Measurements from ENCODE around the gene SGPP2. TPM values are rescaled to one million over a fixed set of nuclear protein-coding genes. Genes with fewer than 3 reads are reported as not detected.
A peak's percentile ranks its signal among the peaks of the same experiment; 100 is the strongest.

The SGPP2 gene
- total and polyA plus RNA-seq, 4 donors, result 3.9 to 39.5 (median 23.0) TPM

DNA sequence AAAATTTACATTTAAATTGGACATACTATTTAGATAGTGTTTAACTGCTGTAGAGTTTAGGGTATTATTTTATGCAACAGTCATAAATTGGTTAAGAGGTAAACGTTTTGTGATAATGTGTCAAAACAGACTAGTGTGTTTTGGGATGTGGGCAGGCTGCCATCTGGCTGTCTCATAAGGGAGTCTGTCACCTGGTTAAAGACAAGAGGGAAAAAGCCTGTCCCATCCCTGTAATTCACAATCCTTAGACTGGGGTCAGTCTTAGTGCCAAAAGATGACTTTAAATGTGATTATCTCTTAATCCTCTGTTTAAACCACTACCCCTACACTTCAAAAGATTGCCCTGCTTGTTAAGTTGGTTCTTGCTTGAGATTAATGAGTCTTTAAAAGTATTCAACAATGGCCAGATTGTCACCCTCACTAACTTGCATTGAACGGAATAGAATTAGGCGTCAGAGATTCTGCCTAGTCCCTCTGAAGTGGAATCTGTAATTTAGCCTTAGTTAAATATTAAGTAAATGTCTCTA lies 59.2 kb downstream of the SGPP2 start:
- WGBS, 2 donors, result 52 to 54% methylated on average over 3 of the region's 3 CpGs
- peak in 2 of 3 donors; percentile 16 to 35 for DNase-seq
- TF ChIP-seq, protein P1, sequence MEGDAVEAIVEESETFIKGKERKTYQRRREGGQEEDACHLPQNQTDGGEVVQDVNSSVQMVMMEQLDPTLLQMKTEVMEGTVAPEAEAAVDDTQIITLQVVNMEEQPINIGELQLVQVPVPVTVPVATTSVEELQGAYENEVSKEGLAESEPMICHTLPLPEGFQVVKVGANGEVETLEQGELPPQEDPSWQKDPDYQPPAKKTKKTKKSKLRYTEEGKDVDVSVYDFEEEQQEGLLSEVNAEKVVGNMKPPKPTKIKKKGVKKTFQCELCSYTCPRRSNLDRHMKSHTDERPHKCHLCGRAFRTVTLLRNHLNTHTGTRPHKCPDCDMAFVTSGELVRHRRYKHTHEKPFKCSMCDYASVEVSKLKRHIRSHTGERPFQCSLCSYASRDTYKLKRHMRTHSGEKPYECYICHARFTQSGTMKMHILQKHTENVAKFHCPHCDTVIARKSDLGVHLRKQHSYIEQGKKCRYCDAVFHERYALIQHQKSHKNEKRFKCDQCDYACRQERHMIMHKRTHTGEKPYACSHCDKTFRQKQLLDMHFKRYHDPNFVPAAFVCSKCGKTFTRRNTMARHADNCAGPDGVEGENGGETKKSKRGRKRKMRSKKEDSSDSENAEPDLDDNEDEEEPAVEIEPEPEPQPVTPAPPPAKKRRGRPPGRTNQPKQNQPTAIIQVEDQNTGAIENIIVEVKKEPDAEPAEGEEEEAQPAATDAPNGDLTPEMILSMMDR (IDR thresholded peaks at IDR 0.05; ENCODE audit: control extremely low read depth, extremely low read depth), result no peak
- Histone ChIP-seq H3K36me3 (ENCODE audit: control insufficient read depth in 4 of 4, insufficient read depth in 4 of 4, low read length in 4 of 4) (no peaks in the 10 kb centered on the region), H3K9ac (ENCODE audit: insufficient read depth in 1 of 2, low read length in 2 of 2) (no peak overlapping the region), H3K27ac (ENCODE audit: low read depth in 1 of 2, low read length in 1 of 2) (no peak overlapping the region), H3K4me3 (no peak overlapping the region), H3K27me3 (ENCODE audit: control insufficient read depth in 3 of 3, insufficient read depth in 3 of 3, low read length in 2 of 3) (no peaks in the 10 kb centered on the region), H3K4me1 (ENCODE audit: control insufficient read depth in 5 of 5, insufficient read depth in 5 of 5, low read length in 5 of 5) (peaks cover 0 to 20% (median 0%) of the 10 kb centered on the region in 5 donors), H3K9me3 (ENCODE audit: control insufficient read depth in 4 of 4, insufficient read depth in 3 of 4, low read length in 3 of 4) (no peaks in the 10 kb centered on the region)
- ATAC-seq (ENCODE audit: insufficient read depth, low FRiP score), result no peak

DNA sequence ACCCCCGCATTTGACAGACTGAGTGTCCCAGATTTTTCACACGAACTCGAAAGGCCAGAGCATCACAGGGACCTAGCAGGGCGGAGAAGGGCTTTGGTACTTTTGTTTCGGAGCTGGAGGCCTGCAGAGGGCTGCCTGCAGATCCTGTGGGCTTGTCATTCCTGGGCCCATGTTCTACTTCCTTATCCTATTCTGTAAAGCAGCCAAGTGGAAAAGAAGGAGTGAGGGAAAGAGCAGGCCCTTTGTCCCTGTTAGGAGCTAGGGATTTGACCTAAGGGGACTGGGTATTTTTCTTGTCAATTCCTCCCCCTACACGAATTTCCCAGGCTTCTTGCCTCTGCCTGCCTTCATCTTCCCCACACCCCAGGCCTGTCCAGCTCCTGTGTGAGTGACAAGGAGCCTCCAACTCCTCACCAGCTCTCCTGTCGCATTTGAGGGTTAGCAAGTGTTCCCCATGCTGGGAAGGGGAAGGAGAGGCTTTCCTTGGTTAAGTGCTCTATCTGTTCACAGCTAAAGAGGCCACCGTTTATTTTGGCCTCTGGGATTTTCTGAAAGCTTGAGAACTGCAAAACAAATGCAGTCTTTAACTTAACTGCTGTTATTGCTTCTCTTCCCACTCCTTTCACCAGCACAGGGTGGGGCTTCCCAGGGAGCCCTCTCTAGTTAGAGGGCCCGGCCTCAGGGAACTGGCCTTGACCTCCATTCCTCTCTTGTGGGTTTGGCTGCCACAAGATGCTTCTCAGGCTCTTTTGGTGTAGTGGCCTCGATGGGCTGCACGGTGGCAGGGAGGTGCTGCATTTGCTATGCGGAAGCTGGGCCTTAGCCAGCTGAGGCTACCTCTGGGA lies 61.2 kb downstream of the SGPP2 start:
- H3K4me1 ChIP-seq (ENCODE audit: control insufficient read depth in 5 of 5, insufficient read depth in 5 of 5, low read length in 5 of 5), result peaks cover 0 to 20% (median 0%) of the 10 kb centered on the region in 5 donors
- TF ChIP-seq, protein P1 (IDR thresholded peaks at IDR 0.05; ENCODE audit: control extremely low read depth, extremely low read depth), result no peak
- no peak overlapping the region for H3K27ac ChIP-seq (ENCODE audit: low read depth in 1 of 2, low read length in 1 of 2)
- H3K9ac ChIP-seq (ENCODE audit: insufficient read depth in 1 of 2, low read length in 2 of 2), result no peak overlapping the region
- ATAC-seq (ENCODE audit: insufficient read depth, low FRiP score), result peak; percentile 34
- no peak overlapping the region for H3K4me3 ChIP-seq
- no peaks in the 10 kb centered on the region for H3K36me3 ChIP-seq (ENCODE audit: control insufficient read depth in 4 of 4, insufficient read depth in 4 of 4, low read length in 4 of 4)
- DNase-seq, result no peak
- WGBS, 2 donors, result 70 to 79% methylated on average over 12 of the region's 12 CpGs
- no peaks in the 10 kb centered on the region for H3K27me3 ChIP-seq (ENCODE audit: control insufficient read depth in 3 of 3, insufficient read depth in 3 of 3, low read length in 2 of 3)
- no peaks in the 10 kb centered on the region for H3K9me3 ChIP-seq (ENCODE audit: control insufficient read depth in 4 of 4, insufficient read depth in 3 of 4, low read length in 3 of 4)

DNA sequence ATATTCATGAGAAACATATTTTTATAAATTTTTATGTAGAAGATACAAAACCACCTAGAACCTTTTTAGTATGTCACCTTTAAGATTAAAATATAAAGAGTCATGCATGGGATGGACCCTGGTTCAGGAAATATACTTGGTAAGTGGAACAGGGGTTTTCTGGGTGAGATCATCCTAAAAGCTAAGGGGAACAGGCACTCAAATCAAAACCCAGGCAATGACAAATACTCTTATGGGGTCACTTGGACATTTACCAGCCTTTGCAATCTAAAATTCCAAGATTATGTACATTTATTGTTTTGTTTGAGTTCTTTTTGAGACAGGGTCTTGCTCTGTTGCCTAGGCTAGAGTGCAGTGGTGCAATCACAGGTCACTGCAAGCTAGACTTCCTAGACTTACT lies 65.8 kb downstream of the SGPP2 start:
- Histone ChIP-seq H3K4me3 (no peak overlapping the region), H3K4me1 (ENCODE audit: control insufficient read depth in 5 of 5, insufficient read depth in 5 of 5, low read length in 5 of 5) (peaks cover 0 to 21% (median 2%) of the 10 kb centered on the region in 5 donors), H3K27me3 (ENCODE audit: control insufficient read depth in 3 of 3, insufficient read depth in 3 of 3, low read length in 2 of 3) (no peaks in the 10 kb centered on the region), H3K9me3 (ENCODE audit: control insufficient read depth in 4 of 4, insufficient read depth in 3 of 4, low read length in 3 of 4) (peaks cover 0 to 3% (median 0%) of the 10 kb centered on the region in 4 donors), H3K27ac (ENCODE audit: low read depth in 1 of 2, low read length in 1 of 2) (no peak overlapping the region), H3K9ac (ENCODE audit: insufficient read depth in 1 of 2, low read length in 2 of 2) (no peak overlapping the region), H3K36me3 (ENCODE audit: control insufficient read depth in 4 of 4, insufficient read depth in 4 of 4, low read length in 4 of 4) (no peaks in the 10 kb centered on the region)
- no peak for ATAC-seq (ENCODE audit: insufficient read depth, low FRiP score)
- no peak for DNase-seq
- TF ChIP-seq, protein P1 (IDR thresholded peaks at IDR 0.05; ENCODE audit: control extremely low read depth, extremely low read depth), result no peak

All from lung (tissue), 12 donors.